ENCODE results near the gene EXOC6B. TPM values are rescaled to one million over a fixed set of nuclear protein-coding genes. Genes with fewer than 3 reads are reported as not detected.

Gene EXOC6B
- total and polyA plus RNA-seq, 8 donors: 2.4 to 19.2 (median 11.3) TPM

GRCh38 chr2:72613931-72614330, 211.9 kb downstream of the EXOC6B start:
- intact Hi-C loops (cut with DNase I): no loop called here
- 85 to 87% methylated on average over 3 of the region's 3 CpGs for WGBS, 2 donors
- no peak for ATAC-seq
- H3K4me3 ChIP-seq: no peak overlapping the region
- H3K27ac ChIP-seq: no peak overlapping the region
- no peaks in the 10 kb centered on the region for H3K4me1 ChIP-seq
- no peak for DNase-seq
- no peaks in the 10 kb centered on the region for H3K9me3 ChIP-seq
- no peaks in the 10 kb centered on the region for H3K36me3 ChIP-seq
- no peak for TF ChIP-seq CTCF (IDR thresholded peaks at IDR 0.05)
- H3K27me3 ChIP-seq: no peaks in the 10 kb centered on the region
- FAIRE-seq: no peak

DNA sequence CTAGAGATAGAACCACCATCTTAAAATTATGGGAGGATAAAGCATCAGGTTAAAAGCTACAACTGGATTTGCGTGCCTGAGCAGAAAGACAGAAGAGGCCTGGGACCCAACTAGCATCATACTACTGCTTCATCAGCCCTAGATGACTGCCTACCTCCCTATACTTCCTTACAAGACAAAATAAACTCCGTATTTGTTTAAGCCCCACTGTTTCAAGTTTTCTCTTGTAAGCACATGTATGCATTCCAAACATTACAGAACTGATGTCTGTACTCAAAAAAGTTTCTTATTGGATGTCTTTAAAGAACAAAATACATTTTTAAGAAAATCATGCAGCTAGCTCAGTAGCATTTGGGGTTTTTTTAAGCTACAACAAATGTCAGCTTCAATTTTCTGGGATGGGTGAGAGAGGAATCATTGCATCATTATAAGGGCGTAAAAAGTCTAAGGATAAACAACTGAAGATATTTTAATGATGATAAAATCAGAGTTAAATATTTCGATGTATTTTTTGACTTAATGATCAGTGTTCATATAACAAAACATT, 213.1 kb downstream of the EXOC6B start:
- H3K4me1 ChIP-seq: no peaks in the 10 kb centered on the region
- FAIRE-seq (no peak), DNase-seq (no peak), ATAC-seq (no peak)
- no peaks in the 10 kb centered on the region for H3K36me3 ChIP-seq
- no peaks in the 10 kb centered on the region for H3K27me3 ChIP-seq
- 87 to 91% methylated on average over 4 of the region's 4 CpGs for WGBS, 2 donors
- H3K27ac ChIP-seq: no peak overlapping the region
- H3K4me3 ChIP-seq: no peak overlapping the region
- intact Hi-C loops (cut with DNase I): no loop called here
- no peaks in the 10 kb centered on the region for H3K9me3 ChIP-seq
- no peak for TF ChIP-seq CTCF (IDR thresholded peaks at IDR 0.05)

DNA sequence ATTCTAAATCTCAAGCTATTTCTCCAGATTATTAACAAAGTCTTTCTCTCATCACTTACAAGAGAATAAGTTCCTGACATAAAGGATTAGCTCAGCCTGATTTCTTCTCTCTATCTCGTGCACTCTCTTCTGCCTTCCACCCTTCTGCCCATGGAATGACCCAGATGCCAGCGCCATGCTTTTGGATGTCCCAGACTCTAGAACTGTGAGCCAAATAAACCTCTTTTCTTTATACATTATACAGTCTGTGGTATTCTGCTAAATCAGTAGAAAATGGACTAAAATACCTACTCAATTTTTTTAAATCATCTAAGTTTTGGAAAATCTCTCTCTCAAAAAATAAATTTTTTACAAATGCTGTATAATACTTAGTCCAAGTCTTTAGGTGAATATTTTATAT, 218.6 kb downstream of the EXOC6B start:
- Histone ChIP-seq H3K27me3 (no peaks in the 10 kb centered on the region), H3K27ac (no peak overlapping the region), H3K4me3 (no peak overlapping the region), H3K36me3 (no peaks in the 10 kb centered on the region), H3K9me3 (no peaks in the 10 kb centered on the region), H3K4me1 (no peaks in the 10 kb centered on the region)
- DNase-seq (no peak), FAIRE-seq (no peak), ATAC-seq (no peak)
- intact Hi-C loops (cut with DNase I): no loop called here
- no peak for TF ChIP-seq CTCF (IDR thresholded peaks at IDR 0.05)
- 93 to 97% methylated on average over 2 of the region's 2 CpGs for WGBS, 2 donors

DNA sequence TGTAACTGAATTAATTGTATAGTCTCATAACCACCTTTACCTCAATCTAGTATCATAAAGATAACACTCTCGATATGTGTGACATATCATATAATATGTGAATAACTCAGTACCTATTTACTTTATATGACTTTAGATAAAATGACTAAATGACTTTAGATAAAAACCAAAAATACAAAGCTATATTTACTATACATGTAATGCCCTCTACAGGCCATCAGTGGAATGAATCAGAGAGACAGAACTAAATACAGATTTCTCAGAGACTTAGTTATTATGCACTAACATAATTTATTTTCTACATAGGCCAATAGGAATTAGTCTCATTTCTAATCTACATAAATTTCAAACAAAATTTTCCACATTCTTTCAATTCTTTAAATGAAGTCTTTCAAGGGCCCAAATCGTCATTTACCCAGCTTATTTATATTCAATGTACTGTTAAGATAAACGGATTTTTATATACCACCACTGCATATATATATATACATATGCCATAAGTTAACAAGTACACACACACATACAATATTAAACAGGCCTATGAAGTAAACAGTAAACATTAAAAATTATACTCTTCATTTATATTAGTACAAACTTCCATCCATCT, 219.9 kb downstream of the EXOC6B start:
- Histone ChIP-seq H3K27ac (no peak overlapping the region), H3K9me3 (no peaks in the 10 kb centered on the region), H3K36me3 (no peaks in the 10 kb centered on the region), H3K4me1 (no peaks in the 10 kb centered on the region), H3K4me3 (no peak overlapping the region), H3K27me3 (no peaks in the 10 kb centered on the region)
- ATAC-seq (peak in 2 of 4 donors; percentile 34 to 36), FAIRE-seq (peak; percentile 89), DNase-seq (no peak)
- intact Hi-C loops (cut with DNase I): no loop called here
- WGBS, 2 donors: 51 to 67% methylated on average over 3 of the region's 3 CpGs
- peak; percentile 32 to 56 (median 48) for TF ChIP-seq CTCF (IDR thresholded peaks at IDR 0.05)

DNA sequence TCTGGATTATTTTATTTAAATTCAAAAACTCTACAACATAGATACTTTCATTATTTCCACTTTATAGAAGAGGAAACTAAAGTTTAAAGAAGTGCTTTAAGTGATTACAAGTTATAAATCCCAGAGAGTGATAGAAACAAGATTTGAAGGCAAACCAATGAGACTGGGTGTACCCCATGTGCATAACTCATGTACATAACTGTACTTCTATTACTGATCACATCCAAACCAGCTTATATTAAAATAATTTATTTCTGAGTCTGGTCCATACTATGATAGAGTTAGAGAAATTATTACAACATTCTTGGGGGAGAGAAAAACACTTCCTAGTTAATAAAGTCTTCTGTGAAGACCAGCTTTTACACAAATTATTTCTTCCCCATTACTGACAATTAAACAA, 221.4 kb downstream of the EXOC6B start:
- ATAC-seq (no peak), DNase-seq (no peak), FAIRE-seq (no peak)
- Histone ChIP-seq H3K27ac (no peak overlapping the region), H3K4me1 (no peaks in the 10 kb centered on the region), H3K9me3 (no peaks in the 10 kb centered on the region), H3K36me3 (no peaks in the 10 kb centered on the region), H3K27me3 (no peaks in the 10 kb centered on the region), H3K4me3 (no peak overlapping the region)
- TF ChIP-seq CTCF (IDR thresholded peaks at IDR 0.05): no peak
- intact Hi-C loops (cut with DNase I): no loop called here

Measured in pancreas (tissue), 10 donors.